ENCODE results near the gene DPP8. TPM values are rescaled to one million over a fixed set of nuclear protein-coding genes. Genes with fewer than 3 reads are reported as not detected.

Gene DPP8
- polyA plus RNA-seq, 2 of the 4 experiments (the other 2 are of a cell fraction) = 24.4 to 41.8 TPM

DNA sequence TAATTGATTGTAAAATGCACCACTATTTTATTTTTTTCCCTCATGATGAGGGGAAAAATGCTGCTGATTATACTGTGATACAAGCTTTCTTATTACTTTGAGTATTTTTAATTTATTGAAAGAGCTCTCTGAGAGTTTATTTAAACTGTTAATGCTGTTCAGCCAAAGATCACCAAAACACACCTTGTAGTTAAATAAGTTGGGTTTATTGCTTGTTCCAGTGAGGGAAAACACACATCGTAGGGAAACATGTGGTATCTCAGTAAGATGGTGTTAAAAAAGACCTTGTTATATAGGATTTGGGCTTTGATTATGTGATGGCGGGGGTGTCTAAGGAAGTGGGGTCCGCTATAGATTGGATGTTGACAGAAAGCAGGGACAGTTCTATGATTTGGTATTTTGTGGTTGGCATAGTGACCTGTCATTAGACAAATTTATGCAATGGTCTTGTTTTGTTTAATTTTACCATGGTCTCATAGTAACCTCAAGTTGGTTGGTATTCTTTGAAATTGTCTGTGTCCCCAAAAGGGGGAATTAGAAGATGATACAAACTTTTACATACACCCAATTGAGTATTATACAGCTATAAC is 23.8 kb upstream of the DPP8 start:
- no peak overlapping the region for H3K4me3 ChIP-seq
- TF ChIP-seq KDM1A (IDR thresholded peaks at IDR 0.05; ENCODE audit: low read depth) (no peak), EHF (CRISPR knock-in tag; IDR thresholded peaks at IDR 0.05) (no peak), RARB (CRISPR knock-in tag; IDR thresholded peaks at IDR 0.05) (no peak), HOXA7 (CRISPR knock-in tag; IDR thresholded peaks at IDR 0.05) (no peak), ZSCAN20 (CRISPR knock-in tag; IDR thresholded peaks at IDR 0.05) (no peak), MAFK (IDR thresholded peaks at IDR 0.05; ENCODE audit: partially characterized antibody) (no peak), JUN (IDR thresholded peaks at IDR 0.05) (no peak), ESRRA (IDR thresholded peaks at IDR 0.05; ENCODE audit: borderline replicate concordance, low read length) (no peak), CHD2 (IDR thresholded peaks at IDR 0.05; ENCODE audit: low read length, partially characterized antibody) (no peak), ZFP36 (IDR thresholded peaks at IDR 0.05; ENCODE audit: borderline replicate concordance, partially characterized antibody) (no peak), HOXB13 (CRISPR knock-in tag; IDR thresholded peaks at IDR 0.05; ENCODE audit: low read depth) (no peak), FOSL2 (IDR thresholded peaks at IDR 0.05) (no peak), FOSL2 (CRISPR knock-in tag; IDR thresholded peaks at IDR 0.05) (no peak), RNF2 (IDR thresholded peaks at IDR 0.05; ENCODE audit: borderline replicate concordance, low read depth) (no peak), CBX2 (IDR thresholded peaks at IDR 0.05; ENCODE audit: borderline replicate concordance, low read depth) (no peak), RAD21 (conservative IDR thresholded peaks at IDR 0.05 in 1 of 2, IDR thresholded peaks at IDR 0.05 in 1 of 2) (no peak)
- 92% methylated on average over 3 of the region's 3 CpGs for WGBS (ENCODE audit: missing lambda C conversion rate)
- H3K4me2 ChIP-seq = no peak overlapping the region
- no peaks in the 10 kb centered on the region for H3K4me1 ChIP-seq
- no peak for DNase-seq (ENCODE audit: low read depth in 1 of 2, low spot score in 1 of 2)
- POLR2A ChIA-PET = interaction anchor here (1.2 kb wide), 1 partner anchor 11 kb away, joined by 7 read pairs; the partner anchor contains the start of gene HACD3
- no peak overlapping the region for H3K27ac ChIP-seq
- no peaks in the 10 kb centered on the region for H3K9me3 ChIP-seq
- ATAC-seq = no peak
- no peak for FAIRE-seq
- CTCF ChIA-PET = interaction anchor here (1.3 to 1.5 kb wide), 2 partner anchors 44 to 141 kb away, joined by 3 read pairs; no protein-coding TSS in a partner anchor

DNA sequence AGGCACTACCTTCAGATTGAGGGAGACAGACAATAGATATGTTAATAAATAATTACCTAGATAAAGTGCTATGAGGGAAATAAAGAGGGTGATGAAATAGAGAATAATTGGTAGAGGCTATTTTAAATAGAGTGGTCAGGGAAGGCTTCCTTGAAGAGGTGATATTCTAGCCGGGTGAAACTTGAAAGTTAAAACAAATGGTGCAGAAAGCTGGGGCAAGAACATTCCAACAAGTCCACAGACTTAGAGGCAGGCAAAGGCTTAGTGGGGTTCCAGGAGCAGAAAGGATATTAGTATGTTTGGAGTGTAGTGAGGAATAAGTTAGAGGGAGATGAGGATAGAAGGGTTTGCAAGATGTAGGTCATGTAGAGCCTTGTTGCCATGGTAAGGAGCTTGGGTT is 22.8 kb upstream of the DPP8 start:
- CTCF ChIA-PET = interaction anchor here (0.6 to 1.8 kb wide), 5 partner anchors 19 to 692 kb away, joined by 3 to 5 read pairs (median 3); no protein-coding TSS in a partner anchor
- no peak overlapping the region for H3K4me2 ChIP-seq
- no peak for TF ChIP-seq HEYL (CRISPR knock-in tag; IDR thresholded peaks at IDR 0.05)
- TF ChIP-seq RAD21 (conservative IDR thresholded peaks at IDR 0.05 in 1 of 2, IDR thresholded peaks at IDR 0.05 in 1 of 2) = no peak
- TF ChIP-seq, protein P1, sequence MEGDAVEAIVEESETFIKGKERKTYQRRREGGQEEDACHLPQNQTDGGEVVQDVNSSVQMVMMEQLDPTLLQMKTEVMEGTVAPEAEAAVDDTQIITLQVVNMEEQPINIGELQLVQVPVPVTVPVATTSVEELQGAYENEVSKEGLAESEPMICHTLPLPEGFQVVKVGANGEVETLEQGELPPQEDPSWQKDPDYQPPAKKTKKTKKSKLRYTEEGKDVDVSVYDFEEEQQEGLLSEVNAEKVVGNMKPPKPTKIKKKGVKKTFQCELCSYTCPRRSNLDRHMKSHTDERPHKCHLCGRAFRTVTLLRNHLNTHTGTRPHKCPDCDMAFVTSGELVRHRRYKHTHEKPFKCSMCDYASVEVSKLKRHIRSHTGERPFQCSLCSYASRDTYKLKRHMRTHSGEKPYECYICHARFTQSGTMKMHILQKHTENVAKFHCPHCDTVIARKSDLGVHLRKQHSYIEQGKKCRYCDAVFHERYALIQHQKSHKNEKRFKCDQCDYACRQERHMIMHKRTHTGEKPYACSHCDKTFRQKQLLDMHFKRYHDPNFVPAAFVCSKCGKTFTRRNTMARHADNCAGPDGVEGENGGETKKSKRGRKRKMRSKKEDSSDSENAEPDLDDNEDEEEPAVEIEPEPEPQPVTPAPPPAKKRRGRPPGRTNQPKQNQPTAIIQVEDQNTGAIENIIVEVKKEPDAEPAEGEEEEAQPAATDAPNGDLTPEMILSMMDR (IDR thresholded peaks at IDR 0.05) = no peak
- no peak for TF ChIP-seq ZSCAN20 (CRISPR knock-in tag; IDR thresholded peaks at IDR 0.05)
- no peak for TF ChIP-seq TP53 (CRISPR knock-in tag; IDR thresholded peaks at IDR 0.05)
- no peak for TF ChIP-seq HDAC2 (IDR thresholded peaks at IDR 0.05)
- no peak for TF ChIP-seq TFCP2L1 (CRISPR knock-in tag; IDR thresholded peaks at IDR 0.05)
- TF ChIP-seq HOXB13 (CRISPR knock-in tag; IDR thresholded peaks at IDR 0.05; ENCODE audit: low read depth) = no peak
- no peak for TF ChIP-seq EP300 (IDR thresholded peaks at IDR 0.05)
- TF ChIP-seq HOXA7 (CRISPR knock-in tag; IDR thresholded peaks at IDR 0.05) = no peak
- no peak for TF ChIP-seq CHD4 (IDR thresholded peaks at IDR 0.05; ENCODE audit: borderline replicate concordance)
- no peak for TF ChIP-seq PHF8 (IDR thresholded peaks at IDR 0.05; ENCODE audit: borderline replicate concordance, low read depth)
- TF ChIP-seq, protein P2, sequence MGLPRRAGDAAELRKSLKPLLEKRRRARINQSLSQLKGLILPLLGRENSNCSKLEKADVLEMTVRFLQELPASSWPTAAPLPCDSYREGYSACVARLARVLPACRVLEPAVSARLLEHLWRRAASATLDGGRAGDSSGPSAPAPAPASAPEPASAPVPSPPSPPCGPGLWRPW (IDR thresholded peaks at IDR 0.05) = no peak
- no peak for TF ChIP-seq CBX2 (IDR thresholded peaks at IDR 0.05; ENCODE audit: borderline replicate concordance, low read depth)
- TF ChIP-seq CEBPB (IDR thresholded peaks at IDR 0.05) = no peak
- TF ChIP-seq, protein P3, sequence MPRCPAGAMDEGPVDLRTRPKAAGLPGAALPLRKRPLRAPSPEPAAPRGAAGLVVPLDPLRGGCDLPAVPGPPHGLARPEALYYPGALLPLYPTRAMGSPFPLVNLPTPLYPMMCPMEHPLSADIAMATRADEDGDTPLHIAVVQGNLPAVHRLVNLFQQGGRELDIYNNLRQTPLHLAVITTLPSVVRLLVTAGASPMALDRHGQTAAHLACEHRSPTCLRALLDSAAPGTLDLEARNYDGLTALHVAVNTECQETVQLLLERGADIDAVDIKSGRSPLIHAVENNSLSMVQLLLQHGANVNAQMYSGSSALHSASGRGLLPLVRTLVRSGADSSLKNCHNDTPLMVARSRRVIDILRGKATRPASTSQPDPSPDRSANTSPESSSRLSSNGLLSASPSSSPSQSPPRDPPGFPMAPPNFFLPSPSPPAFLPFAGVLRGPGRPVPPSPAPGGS (IDR thresholded peaks at IDR 0.05) = no peak
- TF ChIP-seq, protein P4, sequence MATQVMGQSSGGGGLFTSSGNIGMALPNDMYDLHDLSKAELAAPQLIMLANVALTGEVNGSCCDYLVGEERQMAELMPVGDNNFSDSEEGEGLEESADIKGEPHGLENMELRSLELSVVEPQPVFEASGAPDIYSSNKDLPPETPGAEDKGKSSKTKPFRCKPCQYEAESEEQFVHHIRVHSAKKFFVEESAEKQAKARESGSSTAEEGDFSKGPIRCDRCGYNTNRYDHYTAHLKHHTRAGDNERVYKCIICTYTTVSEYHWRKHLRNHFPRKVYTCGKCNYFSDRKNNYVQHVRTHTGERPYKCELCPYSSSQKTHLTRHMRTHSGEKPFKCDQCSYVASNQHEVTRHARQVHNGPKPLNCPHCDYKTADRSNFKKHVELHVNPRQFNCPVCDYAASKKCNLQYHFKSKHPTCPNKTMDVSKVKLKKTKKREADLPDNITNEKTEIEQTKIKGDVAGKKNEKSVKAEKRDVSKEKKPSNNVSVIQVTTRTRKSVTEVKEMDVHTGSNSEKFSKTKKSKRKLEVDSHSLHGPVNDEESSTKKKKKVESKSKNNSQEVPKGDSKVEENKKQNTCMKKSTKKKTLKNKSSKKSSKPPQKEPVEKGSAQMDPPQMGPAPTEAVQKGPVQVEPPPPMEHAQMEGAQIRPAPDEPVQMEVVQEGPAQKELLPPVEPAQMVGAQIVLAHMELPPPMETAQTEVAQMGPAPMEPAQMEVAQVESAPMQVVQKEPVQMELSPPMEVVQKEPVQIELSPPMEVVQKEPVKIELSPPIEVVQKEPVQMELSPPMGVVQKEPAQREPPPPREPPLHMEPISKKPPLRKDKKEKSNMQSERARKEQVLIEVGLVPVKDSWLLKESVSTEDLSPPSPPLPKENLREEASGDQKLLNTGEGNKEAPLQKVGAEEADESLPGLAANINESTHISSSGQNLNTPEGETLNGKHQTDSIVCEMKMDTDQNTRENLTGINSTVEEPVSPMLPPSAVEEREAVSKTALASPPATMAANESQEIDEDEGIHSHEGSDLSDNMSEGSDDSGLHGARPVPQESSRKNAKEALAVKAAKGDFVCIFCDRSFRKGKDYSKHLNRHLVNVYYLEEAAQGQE (IDR thresholded peaks at IDR 0.05) = no peak
- no peak for TF ChIP-seq ZFP36 (IDR thresholded peaks at IDR 0.05; ENCODE audit: borderline replicate concordance, partially characterized antibody)
- TF ChIP-seq FOXS1 (CRISPR knock-in tag; IDR thresholded peaks at IDR 0.05) = no peak
- FAIRE-seq = no peak
- H3K4me3 ChIP-seq = no peak overlapping the region
- H3K4me1 ChIP-seq = peaks cover 1% of the 10 kb centered on the region; the same call in 2 of the 3 replicates
- no peak overlapping the region for H3K27ac ChIP-seq
- 94% methylated on average over 1 of the region's 1 CpG for WGBS (ENCODE audit: missing lambda C conversion rate)
- no peak for DNase-seq (ENCODE audit: low read depth in 1 of 2, low spot score in 1 of 2)
- no peak for ATAC-seq
- H3K9me3 ChIP-seq = no peaks in the 10 kb centered on the region
- POLR2A ChIA-PET = no interaction called here

Data from A549 (cell line).